GM18907 (cell line): ENCODE data around the gene NPSR1.
"Not testable (repeated sequence)": the region's sequence is repeated elsewhere in the genome, so short reads cannot be mapped to it uniquely, and the experiment has no call there.

Experiments
- ATAC-seq: cut with Tn5 transposase; IDR thresholded peaks from one replicate; pipeline ENCODE4 v1.9.1; 2021; ENCODE audit warnings: mild to moderate bottlenecking, moderate library complexity; ENCODE audit not compliant: unreplicated experiment

The NPSR1 gene

GRCh38 chr7:34657632-34658268, at the start of gene NPSR1:
Gene NPSR1, plus strand, starts transcription at chr7:34658218. Its CDS starts 195 bp downstream, at chr7:34658413.
- ATAC-seq, result no peak

- ATAC-seq, result no peak
Measured at GRCh38 chr7:34612661-34613060, 45.4 kb upstream of the NPSR1 start.

- no peak for ATAC-seq
Measured at GRCh38 chr7:34620425-34620824, 37.6 kb upstream of the NPSR1 start.

- no peak for ATAC-seq
Measured at GRCh38 chr7:34622182-34622581, 35.8 kb upstream of the NPSR1 start.

GRCh38 chr7:34622771-34623250, 35.2 kb upstream of the NPSR1 start:
- no peak for ATAC-seq

GRCh38 chr7:34628618-34629017, 29.4 kb upstream of the NPSR1 start:
- ATAC-seq, result not testable (repeated sequence)

GRCh38 chr7:34652809-34653208, 5.2 kb upstream of the NPSR1 start:
- ATAC-seq, result no peak

GRCh38 chr7:34653787-34654186, 4.2 kb upstream of the NPSR1 start:
- no peak for ATAC-seq

GRCh38 chr7:34655384-34655783, 2.6 kb upstream of the NPSR1 start:
- ATAC-seq, result peak; percentile 60

- no peak for ATAC-seq
Measured at GRCh38 chr7:34656041-34656440, 2.0 kb upstream of the NPSR1 start.

GRCh38 chr7:34659472-34660075, 1.6 kb downstream of the NPSR1 start:
- ATAC-seq, result no peak

- ATAC-seq, result no peak
Measured at GRCh38 chr7:34662058-34662708, 4.2 kb downstream of the NPSR1 start.

- no peak for ATAC-seq
Measured at GRCh38 chr7:34664755-34665154, 6.7 kb downstream of the NPSR1 start.

GRCh38 chr7:34672430-34672829, 14.4 kb downstream of the NPSR1 start:
- ATAC-seq, result no peak

- no peak for ATAC-seq
Measured at GRCh38 chr7:34673066-34673465, 15.0 kb downstream of the NPSR1 start.

GRCh38 chr7:34675749-34676374, 17.8 kb downstream of the NPSR1 start:
- peak; percentile 84 for ATAC-seq

- ATAC-seq, result no peak
Measured at GRCh38 chr7:34677491-34677890, 19.5 kb downstream of the NPSR1 start.

- no peak for ATAC-seq
Measured at GRCh38 chr7:34687529-34687928, 29.5 kb downstream of the NPSR1 start.

- no peak for ATAC-seq
Measured at GRCh38 chr7:34696415-34696814, 38.4 kb downstream of the NPSR1 start.

GRCh38 chr7:34709771-34710170, 51.8 kb downstream of the NPSR1 start:
- no peak for ATAC-seq

GRCh38 chr7:34718867-34719266, 60.8 kb downstream of the NPSR1 start:
- ATAC-seq, result peak; percentile 80

- no peak for ATAC-seq
Measured at GRCh38 chr7:34719636-34720035, 61.6 kb downstream of the NPSR1 start.
